Activated CD4-positive, alpha-beta T cell treated with anti-CD3 and anti-CD28 coated beads, Interleukin-2, amount 50 U/mL, for 16 hours (primary cell): ENCODE measurements around the gene HTR1D.
"Not testable (repeated sequence)": the region's sequence is repeated elsewhere in the genome, so short reads cannot be mapped to it uniquely, and the experiment has no call there.

ENCODE experiments used
- DNase-seq: peaks from one replicate; pipeline ENCODE4 v3.0.0-alpha.2; 2020

HTR1D gene, protein sequence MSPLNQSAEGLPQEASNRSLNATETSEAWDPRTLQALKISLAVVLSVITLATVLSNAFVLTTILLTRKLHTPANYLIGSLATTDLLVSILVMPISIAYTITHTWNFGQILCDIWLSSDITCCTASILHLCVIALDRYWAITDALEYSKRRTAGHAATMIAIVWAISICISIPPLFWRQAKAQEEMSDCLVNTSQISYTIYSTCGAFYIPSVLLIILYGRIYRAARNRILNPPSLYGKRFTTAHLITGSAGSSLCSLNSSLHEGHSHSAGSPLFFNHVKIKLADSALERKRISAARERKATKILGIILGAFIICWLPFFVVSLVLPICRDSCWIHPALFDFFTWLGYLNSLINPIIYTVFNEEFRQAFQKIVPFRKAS

DNA sequence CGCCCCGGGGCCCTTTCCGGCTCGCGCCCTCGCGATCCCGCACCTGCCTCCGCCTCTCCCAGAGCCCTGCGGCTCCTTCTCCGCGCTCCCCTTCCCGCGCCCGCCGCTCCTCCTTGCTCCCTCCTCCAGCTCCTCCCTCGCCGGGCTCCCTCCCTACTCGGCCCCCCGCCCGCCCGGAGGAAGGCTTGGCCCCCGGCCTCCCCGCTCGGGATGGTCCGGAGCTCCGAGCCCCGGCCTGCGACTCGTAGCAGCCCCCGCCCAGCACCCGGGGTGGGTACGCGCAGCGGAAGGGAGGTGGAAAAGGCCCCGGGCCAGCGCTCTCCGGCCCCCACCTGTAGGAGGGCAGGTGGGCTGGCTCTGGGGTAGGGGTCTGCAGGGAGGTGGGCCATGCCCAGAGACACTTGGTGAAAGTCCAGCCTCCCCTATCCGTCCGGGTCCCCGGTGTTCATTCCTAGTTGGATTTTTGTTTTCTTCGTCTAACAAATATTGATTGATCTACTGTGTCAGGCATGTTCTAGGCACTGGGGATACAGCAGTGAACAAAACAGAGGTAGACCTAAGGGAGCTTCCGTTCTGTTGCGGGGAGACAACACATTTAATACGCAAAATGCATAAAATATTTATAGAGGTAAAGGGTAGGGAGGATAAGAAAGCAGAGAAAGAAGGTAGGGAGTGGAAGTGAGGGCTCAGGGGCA is at the start of gene HTR1D:
Gene HTR1D, minus strand, starts transcription at position 82 of the 695 bp plus-strand sequence. CDS start 23,283 bp downstream, outside the sequence.
- DNase-seq, result no peak

- no peak for DNase-seq
Observed at GRCh38 chr1:23263380-23263887, 46.1 kb upstream of the HTR1D start.

GRCh38 chr1:23258082-23258481 is 40.8 kb upstream of the HTR1D start:
- DNase-seq, result not testable (repeated sequence)

DNA sequence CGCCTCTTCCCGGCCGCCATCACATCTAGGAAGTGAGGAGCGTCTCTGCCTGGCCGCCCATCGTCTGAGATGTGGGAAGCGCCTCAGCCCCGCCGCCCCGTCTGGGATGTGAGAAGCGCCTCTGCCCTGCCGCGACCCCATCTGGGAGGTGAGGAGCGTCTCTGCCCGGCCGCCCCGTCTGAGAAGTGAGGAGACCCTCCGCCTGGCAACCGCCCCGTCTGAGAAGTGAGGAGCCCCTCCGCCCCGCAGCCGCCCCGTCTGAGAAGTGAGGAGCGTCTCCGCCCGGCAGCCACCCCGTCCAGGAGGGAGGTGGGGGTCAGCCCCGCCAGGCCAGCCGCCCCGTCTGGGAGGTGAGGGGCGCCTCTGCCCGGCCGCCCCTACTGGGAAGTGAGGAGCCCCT is 40.1 kb upstream of the HTR1D start:
- DNase-seq, result not testable (repeated sequence)

DNA sequence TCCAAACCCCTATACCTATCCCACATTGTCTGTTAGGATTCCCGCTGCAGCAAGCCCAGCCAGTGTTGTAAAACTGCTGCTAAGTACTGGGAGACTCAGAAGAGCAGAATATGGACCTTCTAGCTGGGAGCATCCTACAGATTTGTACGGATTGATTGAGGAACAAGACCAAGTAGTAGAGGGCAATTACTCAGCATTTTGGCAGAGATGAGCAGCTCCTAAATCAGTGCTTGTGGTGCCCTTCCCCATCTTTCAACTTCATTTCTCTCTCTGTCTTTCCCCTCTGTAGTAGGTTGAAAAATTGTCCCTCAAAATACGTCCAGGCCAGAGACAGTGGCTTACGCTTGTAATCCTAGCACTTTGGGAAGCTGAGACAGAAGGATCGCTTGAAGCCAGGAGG is 37.3 kb upstream of the HTR1D start:
- no peak for DNase-seq

DNA sequence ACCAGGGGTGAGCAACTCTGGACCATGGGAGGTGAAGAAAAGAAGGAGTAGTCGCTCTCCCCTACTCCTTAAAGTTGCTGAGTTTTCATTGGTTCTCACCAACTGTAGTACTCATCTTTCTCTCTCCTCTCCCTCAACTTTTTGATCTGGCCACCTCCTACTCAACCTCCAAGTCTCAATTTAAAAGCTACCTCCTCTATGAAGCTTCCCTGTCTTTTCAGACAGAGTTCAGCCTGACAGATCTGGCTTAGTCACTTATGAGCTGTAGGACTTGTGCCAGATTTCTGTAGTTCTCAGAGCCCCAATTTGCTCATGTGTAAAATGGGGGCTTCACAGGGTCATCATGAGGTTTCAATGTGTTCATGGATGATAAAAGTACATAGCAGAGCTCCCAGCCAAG is 34.5 kb upstream of the HTR1D start:
- DNase-seq, result no peak

GRCh38 chr1:23249787-23250454 is 32.6 kb upstream of the HTR1D start:
- DNase-seq, result no peak

DNA sequence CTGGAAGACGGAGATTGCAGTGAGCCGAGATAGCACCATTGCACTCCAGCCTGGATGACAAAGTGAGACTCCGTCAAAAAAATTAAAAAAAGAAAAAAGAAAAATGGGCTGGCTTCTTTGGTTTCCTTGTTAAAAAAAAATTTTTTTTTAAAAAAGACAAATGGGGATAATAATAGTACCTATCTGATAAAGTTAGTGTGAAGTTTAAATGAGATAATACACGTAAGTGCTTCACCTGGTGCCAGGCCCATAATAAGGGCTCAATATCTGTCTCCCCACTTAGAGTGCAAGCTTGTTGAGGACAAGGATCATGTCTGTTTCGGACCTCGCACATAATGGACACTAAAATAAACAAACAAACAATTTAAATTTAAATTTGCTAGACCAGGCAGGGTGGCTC is 30.0 kb upstream of the HTR1D start:
- no peak for DNase-seq

DNA sequence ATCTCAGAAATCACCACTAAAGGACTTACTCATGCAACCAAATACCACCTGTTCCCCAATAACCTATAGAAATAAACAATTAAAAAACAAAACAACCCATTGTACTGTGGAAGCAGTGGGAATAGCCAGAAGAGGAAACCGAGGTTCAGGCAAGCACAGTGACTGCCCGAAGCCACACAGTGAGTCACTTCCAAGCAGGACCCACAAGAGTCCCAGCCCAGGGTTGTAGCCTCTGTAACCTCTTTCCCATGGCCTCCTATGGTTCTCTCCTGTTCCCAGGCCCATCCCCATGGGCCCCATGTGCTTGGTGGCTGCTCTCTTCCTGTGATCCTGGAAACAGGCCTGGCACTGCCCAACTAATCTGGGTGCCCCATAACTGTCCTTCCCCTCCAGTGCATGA is 29.0 kb upstream of the HTR1D start:
- no peak for DNase-seq

DNA sequence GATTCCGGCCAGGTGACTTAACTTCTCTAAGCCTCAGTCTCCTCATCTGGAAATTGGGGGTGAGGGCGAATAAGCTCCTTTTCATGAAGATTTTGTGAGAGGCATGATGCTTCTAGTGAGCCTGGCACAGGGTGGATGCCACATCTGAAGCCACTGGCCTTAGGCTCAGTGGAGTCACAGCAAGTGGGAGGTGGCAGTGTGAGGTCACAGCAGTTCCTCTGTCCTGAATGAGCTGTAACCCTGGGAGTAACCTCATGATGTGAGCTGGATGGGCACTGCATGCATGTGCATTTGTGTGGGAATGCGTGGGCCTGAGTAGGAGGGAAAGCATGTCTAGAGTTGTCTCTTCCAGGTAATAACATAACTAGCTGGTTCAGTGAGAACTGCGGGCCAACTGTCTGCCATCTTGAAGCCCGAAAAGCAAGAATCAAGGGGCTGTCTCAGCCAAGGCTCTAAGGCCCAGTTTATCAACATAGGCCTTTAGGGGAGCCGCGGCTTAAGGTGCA is 27.0 kb upstream of the HTR1D start:
- no peak for DNase-seq

GRCh38 chr1:23242414-23242813 is 25.1 kb upstream of the HTR1D start:
- no peak for DNase-seq

DNA sequence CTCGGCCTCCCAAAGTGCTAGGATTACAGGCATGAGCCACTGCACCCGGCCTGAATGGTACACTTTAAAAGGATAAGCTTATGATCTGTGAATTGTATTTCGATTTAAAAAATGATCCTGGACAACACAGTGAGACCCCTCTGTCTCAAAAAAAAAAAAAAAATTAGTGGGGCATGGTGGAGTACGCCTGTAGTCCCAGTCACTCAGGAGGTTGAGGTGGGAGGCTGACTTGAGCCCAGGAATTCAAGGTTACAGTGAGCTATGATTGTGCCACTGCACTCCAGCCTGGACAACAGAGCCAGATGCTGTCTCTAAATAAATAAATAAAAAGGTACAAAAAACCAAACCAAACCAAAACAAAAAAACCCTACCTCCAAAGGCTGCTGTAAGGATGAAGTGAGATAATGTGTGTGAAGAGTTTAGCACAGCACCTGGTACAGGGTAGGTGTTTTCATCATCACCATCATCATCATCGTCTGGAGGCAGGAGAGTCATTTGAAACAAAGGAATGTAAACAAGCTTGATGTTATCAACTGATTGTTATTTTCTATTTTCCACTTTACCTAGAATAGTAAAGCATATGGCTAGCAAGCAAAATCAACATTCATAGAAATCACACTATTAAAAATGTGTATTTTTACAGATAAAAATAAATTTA is 22.5 kb upstream of the HTR1D start:
- no peak for DNase-seq

GRCh38 chr1:23238565-23238964 is 21.3 kb upstream of the HTR1D start:
- no peak for DNase-seq

GRCh38 chr1:23237508-23237907 is 20.2 kb upstream of the HTR1D start:
- no peak for DNase-seq

DNA sequence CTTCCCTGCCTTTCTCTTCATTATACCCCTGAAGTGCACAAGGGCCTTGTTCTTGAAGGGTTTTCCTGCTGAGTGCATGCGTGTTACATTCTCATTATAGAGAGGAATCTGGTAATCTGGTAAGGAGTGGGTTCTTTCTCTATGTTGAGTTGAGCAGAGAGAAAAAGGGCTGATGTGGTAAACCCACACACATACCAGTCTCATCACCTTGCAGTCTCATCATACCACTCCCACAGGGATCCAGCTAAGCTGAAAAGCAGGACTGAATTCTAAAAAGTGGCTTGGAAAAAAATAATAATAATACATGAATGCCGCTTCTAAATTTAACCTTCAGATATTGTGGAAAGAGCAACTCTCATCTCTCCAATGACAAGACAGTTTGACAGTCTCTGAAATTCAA is 10.5 kb upstream of the HTR1D start:
- DNase-seq, result no peak

- DNase-seq, result no peak
Observed at GRCh38 chr1:23224739-23225648, 7.7 kb upstream of the HTR1D start.

GRCh38 chr1:23223963-23224362 is 6.7 kb upstream of the HTR1D start:
- DNase-seq, result not testable (repeated sequence)

DNA sequence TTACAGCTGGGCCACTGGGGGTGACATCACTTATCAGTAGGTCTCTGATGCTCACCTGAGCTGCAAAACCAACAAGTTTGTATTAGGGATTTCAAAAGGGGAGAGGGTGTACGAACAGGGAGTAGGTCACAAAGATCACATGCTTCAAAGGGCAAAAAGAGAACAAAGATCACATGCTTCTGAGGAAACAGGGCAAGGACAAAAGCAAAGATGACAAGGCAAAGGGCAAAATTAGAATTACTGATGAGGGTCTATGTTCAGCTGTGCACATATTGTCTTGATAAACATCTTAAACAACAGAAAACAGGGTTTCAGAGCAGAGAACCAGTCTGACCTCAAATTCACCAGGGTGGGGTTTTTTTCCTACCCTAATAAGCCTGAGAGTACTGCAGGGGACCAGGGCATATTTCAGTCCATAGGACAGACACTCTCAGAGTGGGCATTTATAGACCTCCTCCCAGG is 6.2 kb upstream of the HTR1D start:
- DNase-seq, result not testable (repeated sequence)

GRCh38 chr1:23222742-23223141 is 5.4 kb upstream of the HTR1D start:
- DNase-seq, result no peak

DNA sequence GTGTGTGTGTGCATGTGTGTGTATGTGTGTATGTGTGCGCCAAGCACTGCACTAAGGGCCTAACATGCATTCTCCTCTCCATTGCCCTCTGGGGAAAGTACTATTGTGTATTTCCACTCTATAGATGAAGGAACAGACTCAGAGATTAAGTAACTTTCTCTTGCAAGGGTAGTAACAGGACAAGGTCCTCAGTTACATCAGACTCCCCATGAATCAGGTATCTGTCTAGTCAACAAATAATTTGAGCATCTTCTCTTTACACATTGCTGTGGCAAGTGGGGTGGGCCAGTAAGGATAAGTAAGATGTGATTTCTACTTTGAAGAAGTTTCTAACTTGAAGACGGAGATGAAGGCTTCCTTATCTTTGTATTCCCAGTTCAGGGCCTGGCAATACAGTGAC is 5.0 kb upstream of the HTR1D start:
- DNase-seq, result no peak

DNA sequence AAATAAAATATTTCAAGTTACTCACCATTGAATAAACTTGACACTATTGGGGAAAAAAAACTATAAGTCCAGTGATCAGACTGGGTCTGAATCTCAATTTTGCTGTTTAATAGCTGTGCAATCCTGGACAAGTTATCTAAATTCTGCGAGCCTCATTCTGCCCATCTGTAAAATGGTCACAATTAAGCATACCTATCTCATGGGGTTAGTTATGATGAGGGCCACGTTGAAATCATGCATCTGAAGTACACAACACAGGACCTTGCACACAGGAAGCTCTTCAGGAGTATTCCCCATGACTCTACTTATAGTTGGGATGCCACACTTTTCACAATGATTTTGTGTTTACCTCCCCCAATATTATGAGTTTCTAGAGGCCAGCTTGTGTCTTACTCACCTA is 3.8 kb upstream of the HTR1D start:
- no peak for DNase-seq
